ELR (cell line): ENCODE measurements around the gene PADI3.
A peak's percentile ranks its signal among the peaks of the same experiment; 100 is the strongest.
"Not testable (repeated sequence)": the region's sequence is repeated elsewhere in the genome, so short reads cannot be mapped to it uniquely, and the experiment has no call there.

Experiments
- DNase-seq: peaks from one replicate; pipeline ENCODE4 v3.0.0-alpha.2; 2015; ENCODE audit warnings: low read depth

PADI3 gene

GRCh38 chr1:17305576-17306095 is 56.7 kb downstream of the PADI3 start:
- DNase-seq = no peak

- no peak for DNase-seq
Observed at GRCh38 chr1:17306407-17306806, 57.5 kb downstream of the PADI3 start.

GRCh38 chr1:17306921-17307320 is 58.0 kb downstream of the PADI3 start:
- DNase-seq = no peak

- DNase-seq = no peak
Observed at GRCh38 chr1:17307329-17307728, 58.4 kb downstream of the PADI3 start.

GRCh38 chr1:17307946-17308345 is 59.0 kb downstream of the PADI3 start, which contains the start of gene PADI4:
PADI4 (plus strand) TSS chr1:17308197; CDS start chr1:17308223, 26 bp downstream.
- peak; percentile 16 for DNase-seq

- no peak for DNase-seq
Observed at GRCh38 chr1:17308593-17308992, 59.7 kb downstream of the PADI3 start.

- DNase-seq = no peak
Observed at GRCh38 chr1:17309426-17310067, 60.6 kb downstream of the PADI3 start.

- no peak for DNase-seq
Observed at GRCh38 chr1:17310068-17310640, 61.3 kb downstream of the PADI3 start.

- no peak for DNase-seq
Observed at GRCh38 chr1:17313530-17314309, 64.8 kb downstream of the PADI3 start.

- DNase-seq = no peak
Observed at GRCh38 chr1:17314491-17314971, 65.6 kb downstream of the PADI3 start.

- no peak for DNase-seq
Observed at GRCh38 chr1:17315542-17316130, 66.7 kb downstream of the PADI3 start.

- no peak for DNase-seq
Observed at GRCh38 chr1:17316704-17317103, 67.8 kb downstream of the PADI3 start.

- no peak for DNase-seq
Observed at GRCh38 chr1:17318262-17318661, 69.4 kb downstream of the PADI3 start.

- DNase-seq = no peak
Observed at GRCh38 chr1:17319561-17320350, 70.9 kb downstream of the PADI3 start.

- not testable (repeated sequence) for DNase-seq
Observed at GRCh38 chr1:17321857-17322390, 73.0 kb downstream of the PADI3 start.

GRCh38 chr1:17328855-17329254 is 80.0 kb downstream of the PADI3 start:
- DNase-seq = no peak

- no peak for DNase-seq
Observed at GRCh38 chr1:17329610-17330009, 80.7 kb downstream of the PADI3 start.

- no peak for DNase-seq
Observed at GRCh38 chr1:17330856-17331255, 82.0 kb downstream of the PADI3 start.

- DNase-seq = no peak
Observed at GRCh38 chr1:17333081-17333480, 84.2 kb downstream of the PADI3 start.
